GM18907 (cell line): Measurements from ENCODE around the gene OR4K15.
"Not testable (repeated sequence)": the region's sequence is repeated elsewhere in the genome, so short reads cannot be mapped to it uniquely, and the experiment has no call there.

ENCODE experiments used
- ATAC-seq: cut with Tn5 transposase; IDR thresholded peaks from one replicate; pipeline ENCODE4 v1.9.1; 2021; ENCODE audit warnings: mild to moderate bottlenecking, moderate library complexity; ENCODE audit not compliant: unreplicated experiment

OR4K15 gene, protein sequence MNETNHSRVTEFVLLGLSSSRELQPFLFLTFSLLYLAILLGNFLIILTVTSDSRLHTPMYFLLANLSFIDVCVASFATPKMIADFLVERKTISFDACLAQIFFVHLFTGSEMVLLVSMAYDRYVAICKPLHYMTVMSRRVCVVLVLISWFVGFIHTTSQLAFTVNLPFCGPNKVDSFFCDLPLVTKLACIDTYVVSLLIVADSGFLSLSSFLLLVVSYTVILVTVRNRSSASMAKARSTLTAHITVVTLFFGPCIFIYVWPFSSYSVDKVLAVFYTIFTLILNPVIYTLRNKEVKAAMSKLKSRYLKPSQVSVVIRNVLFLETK

DNA sequence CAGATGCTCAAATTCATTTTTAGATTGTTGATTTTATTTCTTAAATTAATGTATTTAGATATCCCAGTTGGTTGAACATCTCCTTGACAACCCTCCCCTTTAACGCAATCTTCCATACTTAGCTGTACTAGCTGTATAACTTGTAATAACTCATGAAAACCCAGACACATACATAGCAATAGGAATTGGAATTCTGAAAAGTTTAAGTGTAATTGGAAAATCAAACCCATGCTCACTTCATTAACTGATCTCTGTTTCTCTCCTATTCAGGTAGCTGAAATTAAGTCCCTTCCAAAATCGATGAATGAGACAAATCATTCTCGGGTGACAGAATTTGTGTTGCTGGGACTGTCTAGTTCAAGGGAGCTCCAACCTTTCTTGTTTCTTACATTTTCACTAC lies at the start of gene OR4K15:
TSS of gene OR4K15 (plus strand) at position 301 of the 400 bp plus-strand sequence. CDS start at position 301, 0 bp downstream.
- ATAC-seq: no peak

DNA sequence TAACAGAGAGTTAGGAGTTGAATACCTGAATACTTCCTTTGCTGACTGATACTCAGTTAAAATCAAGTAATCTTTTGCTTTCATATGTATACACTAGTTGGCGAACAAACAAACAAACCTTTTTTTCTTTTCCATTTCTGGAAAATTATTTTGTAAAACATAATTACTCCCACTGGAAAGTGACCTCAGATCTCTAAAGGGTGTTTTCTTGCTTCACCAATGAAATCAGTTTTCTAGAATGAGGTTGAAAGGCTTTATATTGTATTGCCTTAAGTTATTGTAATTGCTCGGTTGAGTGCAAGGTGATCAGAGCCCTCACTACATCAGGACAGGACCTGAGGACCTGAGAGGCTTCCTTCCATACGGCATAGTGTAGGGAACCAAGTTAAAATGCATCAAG lies 44.8 kb upstream of the OR4K15 start, which contains the start of gene OR4K1:
TSS of gene OR4K1 (plus strand) at position 301 of the 400 bp plus-strand sequence. CDS start 4,750 bp downstream, outside the sequence.
- no peak for ATAC-seq

DNA sequence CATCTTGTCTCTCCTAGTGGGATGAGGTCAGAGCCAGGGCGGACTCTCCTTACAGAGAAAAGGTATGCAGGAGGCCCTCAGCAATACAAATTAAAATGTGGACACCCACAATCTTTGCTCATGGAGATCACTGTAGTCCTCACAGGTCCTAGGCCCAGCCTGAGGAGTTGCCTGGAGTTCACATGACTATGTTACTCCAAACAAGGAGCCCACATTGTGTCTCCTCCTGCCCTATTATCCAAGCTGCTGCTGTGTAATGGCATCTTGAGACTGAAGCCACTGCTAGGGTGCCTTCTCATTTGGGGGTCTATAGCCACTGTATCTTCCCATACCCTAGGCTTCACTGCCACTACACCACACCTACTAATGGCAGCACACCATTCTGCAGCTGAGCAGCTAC lies 33.7 kb upstream of the OR4K15 start:
- no peak for ATAC-seq

DNA sequence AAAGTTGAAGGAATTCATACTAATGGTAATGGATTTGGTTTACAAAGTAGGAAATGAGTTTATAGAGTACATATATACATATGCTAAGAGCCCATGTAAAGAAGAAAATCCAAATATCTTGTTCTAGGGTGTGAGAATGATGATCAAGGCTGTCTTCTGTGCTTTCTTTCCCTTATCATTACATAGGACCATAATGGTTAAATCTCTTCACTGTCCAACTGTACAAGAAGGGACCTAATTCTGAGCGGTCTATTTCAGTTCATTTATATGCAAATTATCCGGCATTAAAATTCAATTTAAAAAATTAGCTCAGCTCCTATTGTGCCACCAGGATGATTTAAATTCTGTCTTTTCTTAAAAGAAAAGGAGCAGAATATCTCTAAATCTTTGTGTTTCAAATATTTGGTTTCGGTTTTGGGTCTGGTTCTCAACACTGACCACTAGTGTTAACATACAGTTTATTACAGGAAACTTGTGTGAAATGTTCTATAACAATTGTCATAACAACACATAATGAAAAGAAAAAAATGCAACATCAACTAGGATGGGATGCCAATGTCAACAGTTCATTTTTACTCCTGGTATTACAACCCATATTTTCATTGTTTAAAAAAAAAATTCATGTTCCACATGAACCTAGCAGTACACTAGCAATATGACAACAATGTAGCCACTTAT lies 27.8 kb upstream of the OR4K15 start:
- no peak for ATAC-seq

DNA sequence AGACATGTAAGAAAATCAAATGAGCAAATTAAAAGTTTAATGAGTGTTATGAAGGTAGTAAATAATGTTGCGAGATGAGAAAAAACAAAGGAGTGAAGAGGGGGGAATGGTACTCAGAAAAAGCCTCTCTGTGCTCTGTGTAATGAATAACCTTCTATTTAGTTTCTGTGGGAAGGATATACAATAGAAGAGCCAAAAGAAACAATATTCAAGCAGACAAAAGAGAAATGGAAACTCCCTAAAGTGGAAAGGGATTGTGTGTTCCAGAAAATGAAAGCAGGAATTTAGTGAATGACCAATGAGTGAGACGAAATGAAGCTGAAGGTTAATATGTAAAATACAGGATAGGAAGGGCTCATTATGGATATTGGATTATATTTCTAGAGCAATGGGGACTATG lies 26.2 kb upstream of the OR4K15 start:
- no peak for ATAC-seq

DNA sequence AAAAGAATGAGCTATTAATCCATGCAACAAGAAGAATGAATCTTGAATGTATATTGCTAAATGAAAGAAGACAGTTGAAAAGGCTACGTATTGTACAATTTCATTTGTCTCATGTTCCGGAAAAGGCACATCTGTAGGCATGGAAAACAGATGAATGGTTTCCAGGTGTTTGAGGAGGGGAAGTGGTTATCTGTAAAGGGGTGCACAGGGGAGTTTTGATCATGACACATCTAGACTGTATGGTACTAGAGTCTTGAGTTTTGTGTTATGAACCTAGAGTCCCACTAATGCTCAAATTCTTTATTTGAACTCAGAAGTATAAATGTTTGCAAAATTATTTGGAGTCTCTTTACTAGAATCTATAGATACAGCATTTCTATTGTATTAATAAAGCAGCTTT lies 5.7 kb upstream of the OR4K15 start:
- not testable (repeated sequence) for ATAC-seq

DNA sequence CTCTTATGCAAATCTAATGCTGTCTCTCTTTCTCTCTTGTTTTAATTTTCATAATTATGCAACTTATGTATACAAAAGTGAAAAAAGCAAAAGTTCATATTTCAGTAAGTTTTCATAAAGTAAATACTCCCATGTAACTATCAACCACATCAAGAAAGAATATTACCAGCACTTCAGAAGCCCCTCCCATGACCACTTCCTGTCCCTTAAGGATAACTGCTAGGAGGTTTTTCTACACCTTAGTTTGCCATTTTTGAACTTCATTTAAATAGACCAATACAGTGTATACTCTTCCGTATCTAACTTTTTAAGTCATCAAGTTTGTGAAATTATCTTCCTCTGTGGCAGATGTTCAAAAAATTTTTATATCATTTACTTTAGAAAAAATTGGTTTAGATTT lies 547 bp upstream of the OR4K15 start:
- no peak for ATAC-seq

DNA sequence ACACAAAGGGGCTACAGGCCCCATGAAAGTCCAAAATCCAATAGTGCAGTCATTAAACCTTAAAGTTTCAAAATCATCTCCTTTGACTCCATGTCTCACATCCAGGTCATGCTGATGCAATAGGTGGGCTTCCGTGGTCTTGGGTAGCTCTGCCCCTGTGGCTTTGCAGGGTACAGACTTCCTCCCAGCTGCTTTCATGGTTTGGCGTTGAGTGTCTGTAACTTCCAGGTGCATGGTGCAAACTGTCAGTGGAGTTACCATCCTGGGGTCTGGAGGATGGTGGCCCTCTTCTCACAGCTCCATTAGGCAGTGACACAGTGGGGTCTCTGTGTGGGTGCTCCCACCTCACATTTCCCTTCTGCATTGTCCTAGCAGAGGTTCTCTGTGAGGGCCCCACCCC lies 18.0 kb downstream of the OR4K15 start:
- no peak for ATAC-seq

DNA sequence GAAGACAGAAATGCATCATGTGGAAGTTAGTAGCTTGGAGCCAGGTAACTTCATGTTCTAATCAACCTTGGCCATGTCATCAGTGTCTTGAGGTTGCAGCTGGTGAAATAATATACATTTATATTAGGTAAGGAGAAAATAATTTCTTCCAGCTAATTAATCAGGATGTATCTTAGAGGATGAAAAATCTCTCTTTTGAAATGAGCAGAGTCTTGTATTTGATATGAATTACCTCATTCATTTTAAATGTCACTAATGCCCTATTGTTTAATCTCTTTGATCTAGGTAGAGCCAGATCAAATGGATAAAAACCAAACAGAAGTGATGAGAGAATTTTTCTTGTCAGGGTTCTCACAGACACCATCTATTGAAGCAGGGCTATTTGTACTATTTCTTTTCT lies 26.5 kb downstream of the OR4K15 start, which contains the start of gene OR4Q2:
TSS of gene OR4Q2 (plus strand) at position 301 of the 400 bp plus-strand sequence.
- ATAC-seq: no peak

DNA sequence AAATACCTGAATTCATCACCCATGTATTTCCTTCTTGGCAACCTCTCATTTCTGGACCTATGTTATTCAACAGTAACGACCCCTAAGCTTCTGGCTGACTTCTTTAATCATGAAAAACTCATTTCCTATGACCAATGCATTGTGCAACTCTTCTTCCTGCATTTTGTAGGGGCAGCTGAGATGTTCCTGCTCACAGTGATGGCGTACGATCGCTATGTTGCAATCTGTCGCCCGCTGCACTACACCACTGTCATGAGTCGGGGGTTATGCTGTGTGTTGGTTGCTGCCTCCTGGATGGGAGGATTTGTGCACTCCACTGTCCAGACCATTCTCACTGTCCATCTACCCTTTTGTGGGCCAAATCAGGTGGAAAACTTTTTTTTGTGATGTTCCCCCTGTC lies 26.9 kb downstream of the OR4K15 start:
- ATAC-seq: no peak

DNA sequence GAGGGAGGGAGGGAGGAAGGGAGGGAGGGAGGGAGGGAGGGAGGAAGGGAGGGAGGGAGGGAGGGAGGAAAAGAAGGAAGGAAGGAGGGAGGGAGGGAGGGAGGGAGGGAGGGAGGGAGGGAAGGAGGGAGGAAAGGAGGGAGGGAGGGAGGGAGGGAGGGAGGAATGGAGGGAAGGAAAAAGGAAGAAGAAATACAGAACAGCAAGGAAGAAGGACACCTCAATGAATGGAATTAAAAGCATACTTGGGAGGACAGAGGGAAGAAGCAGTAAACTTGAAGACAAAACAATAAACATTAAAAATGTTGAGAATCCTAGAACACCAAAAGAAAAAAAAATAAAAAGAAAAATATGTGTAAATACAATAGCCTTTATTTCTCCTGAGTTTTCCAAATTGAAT lies 32.8 kb downstream of the OR4K15 start:
- no peak for ATAC-seq

DNA sequence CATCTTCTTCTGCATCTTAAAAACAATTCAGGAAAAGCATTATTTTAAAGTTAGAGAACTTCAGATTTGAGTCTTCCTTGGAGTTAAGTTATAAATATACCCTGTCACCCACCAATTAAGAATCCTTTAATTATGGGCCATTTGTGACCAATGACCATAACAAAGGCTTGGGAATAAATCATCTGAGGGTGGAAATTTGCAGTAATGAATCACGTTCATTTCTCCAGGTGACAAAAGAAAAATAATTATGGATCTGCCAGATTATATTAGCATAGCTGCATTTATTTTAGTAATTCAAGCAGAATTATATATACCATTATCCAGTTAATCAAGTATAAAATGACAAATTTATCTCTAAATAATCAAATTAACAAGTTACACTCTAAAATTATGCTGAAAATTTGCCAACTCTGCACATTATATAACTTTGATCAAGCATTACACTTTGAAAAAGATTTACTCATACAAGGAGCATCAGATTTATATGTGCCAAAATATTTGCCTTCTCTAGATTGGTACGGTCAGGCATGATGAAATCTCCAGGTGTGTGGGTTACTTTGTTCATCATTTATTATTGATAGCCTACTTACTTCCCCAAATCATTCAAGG lies 44.0 kb downstream of the OR4K15 start, which contains the start of gene OR4K14:
TSS of gene OR4K14 (minus strand) at position 51 of the 609 bp plus-strand sequence. CDS start 4,114 bp downstream, outside the sequence.
- ATAC-seq: no peak
